IMR-90 (cell line): ENCODE measurements around the gene ZNF467. TPM values are rescaled to one million over a fixed set of nuclear protein-coding genes. Genes with fewer than 3 reads are reported as not detected.

ENCODE experiments used
- ATAC-seq: fragments of 200-7000 bp; cut with Tn5 transposase; 2 replicates; pipeline ENCODE4 v1.9.1; 2020; ENCODE audit warnings: low read depth, mild to moderate bottlenecking, moderate library complexity
- BruUV-seq: library from RNA; stranded (reverse); fragments of 400-500 nt; replicated peaks from 2 replicates; lab custom pipeline; 2021; lab: Mats Ljungman, UMichigan
- CTCF ChIA-PET: fragments of 300-600 bp; formaldehyde crosslinking; extraction: SDS; loops from one replicate; lab custom pipeline; 2021; ENCODE audit warnings: antibody characterized with exemption; lab: Yijun Ruan, JAX
- POLR2A ChIA-PET: fragments of 300-600 bp; sonication (Branson Sonifier 250); formaldehyde crosslinking; loops from one replicate; lab custom pipeline; 2022; ENCODE audit warnings: antibody characterized with exemption; ENCODE audit not compliant: unreplicated experiment; lab: Charles Lee
- DNase-seq: peaks from one replicate; pipeline ENCODE4 v3.0.0; 2013
- H2AFZ ChIP-seq: replicated peaks from 2 replicates; pipeline ENCODE3; 2013; ENCODE audit warnings: low read length, mild to moderate bottlenecking; ENCODE audit not compliant: poor library complexity
- H2AK5ac ChIP-seq: 2 replicates; pipeline ENCODE4 v1.6.1; 2013; ENCODE audit warnings: low read depth, low read length, inconsistent platforms
- H2AK9ac ChIP-seq: replicated peaks from 2 replicates; pipeline ENCODE3; 2013; ENCODE audit warnings: mild to moderate bottlenecking, low read depth, low read length, moderate library complexity; ENCODE audit not compliant: poor library complexity
- H2BK120ac ChIP-seq: 2 replicates; pipeline ENCODE4 v1.6.1; 2013; ENCODE audit warnings: low read depth, low read length, inconsistent platforms
- H2BK15ac ChIP-seq: 3 replicates; pipeline ENCODE4 v1.6.1; 2013; ENCODE audit warnings: low read depth, low read length, inconsistent platforms
- H2BK20ac ChIP-seq: 2 replicates; pipeline ENCODE4 v1.6.1; 2013; ENCODE audit warnings: low read depth, mild to moderate bottlenecking, inconsistent platforms, low read length, moderate library complexity
- H2BK5ac ChIP-seq: 2 replicates; pipeline ENCODE4 v1.6.1; 2013; ENCODE audit warnings: mild to moderate bottlenecking, low read depth, low read length, inconsistent platforms; ENCODE audit not compliant: poor library complexity, severe bottlenecking
- H3K14ac ChIP-seq: replicated peaks from 2 replicates; pipeline ENCODE4 v1.6.1; 2013; ENCODE audit warnings: low read depth, low read length, inconsistent platforms
- H3K18ac ChIP-seq: 2 replicates; pipeline ENCODE4 v1.6.1; 2013; ENCODE audit warnings: low read depth, low read length, control low read depth
- H3K23ac ChIP-seq: 2 replicates; pipeline ENCODE4 v1.6.1; 2013; ENCODE audit warnings: low read depth, low read length, inconsistent platforms
- H3K27ac ChIP-seq: 2 replicates; pipeline ENCODE4 v1.5.1; 2013; ENCODE audit warnings: mild to moderate bottlenecking, control low read depth, low read length; ENCODE audit not compliant: insufficient read depth
- H3K27me3 ChIP-seq: 2 replicates; pipeline ENCODE4 v1.6.1; 2013; ENCODE audit warnings: low read length; ENCODE audit not compliant: control insufficient read depth, insufficient read depth
- H3K36me3 ChIP-seq: 2 replicates; pipeline ENCODE4 v1.6.1; 2013; ENCODE audit warnings: low read length, mixed read lengths; ENCODE audit not compliant: control insufficient read depth, insufficient read depth
- H3K4ac ChIP-seq: 2 replicates; pipeline ENCODE4 v1.6.1; 2013; ENCODE audit warnings: low read depth, low read length, inconsistent platforms
- H3K4me1 ChIP-seq: 2 replicates; pipeline ENCODE4 v1.6.1; 2013; ENCODE audit warnings: low read length, mixed read lengths; ENCODE audit not compliant: control insufficient read depth, insufficient read depth
- H3K4me2 ChIP-seq: 2 replicates; pipeline ENCODE4 v1.6.1; 2013; ENCODE audit warnings: low read depth, mild to moderate bottlenecking, control low read depth, low read length, moderate library complexity
- H3K4me3 ChIP-seq: 2 replicates; pipeline ENCODE4 v1.5.1; 2013; ENCODE audit warnings: low read depth, mild to moderate bottlenecking, control low read depth, low read length, moderate library complexity; ENCODE audit not compliant: insufficient read depth
- H3K56ac ChIP-seq: 2 replicates; pipeline ENCODE4 v1.6.1; 2013; ENCODE audit warnings: low read length, inconsistent platforms; ENCODE audit not compliant: insufficient read depth; ENCODE audit errors: extremely low read depth
- H3K79me1 ChIP-seq, 2 experiments: 2 replicates each; pipeline ENCODE4 v1.6.1; 2013; ENCODE audit warnings: low read length in 2 of 2, inconsistent platforms in 1 of 2, low read depth in 1 of 2
- H3K9ac ChIP-seq: 2 replicates; pipeline ENCODE4 v1.6.1; 2013; ENCODE audit warnings: low read depth, low read length, control low read depth
- H3K9me1 ChIP-seq: 2 replicates; pipeline ENCODE4 v1.6.1; 2013; ENCODE audit warnings: low read length, inconsistent platforms; ENCODE audit not compliant: insufficient read depth
- H3K9me3 ChIP-seq: 2 replicates; pipeline ENCODE4 v1.6.1; 2013; ENCODE audit warnings: low read length; ENCODE audit not compliant: control insufficient read depth, insufficient read depth
- H4K20me1 ChIP-seq: 2 replicates; pipeline ENCODE4 v1.6.1; 2013; ENCODE audit warnings: low read length, inconsistent platforms; ENCODE audit not compliant: insufficient read depth
- H4K5ac ChIP-seq: 2 replicates; pipeline ENCODE4 v1.6.1; 2013; ENCODE audit warnings: mild to moderate bottlenecking, low read depth, low read length, control low read depth
- H4K8ac ChIP-seq, 2 experiments: 2 replicates each; pipeline ENCODE4 v1.6.1; 2013; ENCODE audit warnings: low read depth in 2 of 2, low read length in 2 of 2, control low read depth in 1 of 2, inconsistent platforms in 1 of 2
- H4K91ac ChIP-seq: 2 replicates; pipeline ENCODE4 v1.6.1; 2013; ENCODE audit warnings: low read depth, low read length, inconsistent platforms; ENCODE audit not compliant: insufficient read depth
- CHD1 ChIP-seq: IDR thresholded peaks from 2 replicates; pipeline ENCODE4 v1.6.1; 2012; ENCODE audit warnings: low read depth, low read length, improper control_type of control experiment
- ELK1 ChIP-seq: fragments of 150-350 bp; IDR thresholded peaks from 2 replicates; pipeline ENCODE4 v1.6.1; 2016; ENCODE audit warnings: low read depth, mild to moderate bottlenecking, low read length, moderate library complexity, borderline replicate concordance
- MAZ ChIP-seq: IDR thresholded peaks from 2 replicates; pipeline ENCODE4 v1.6.1; 2012; ENCODE audit warnings: low read depth, mild to moderate bottlenecking, low read length, improper control_type of control experiment, moderate library complexity, borderline replicate concordance
- WGBS, 2 experiments: methylation state at CpG; one replicate each; pipeline versions ENCODE4 v1.1.5 to v1.1.7; 2013; ENCODE audit warnings: missing lambda C conversion rate in 2 of 2; ENCODE audit not compliant: insufficient read length in 1 of 2; ENCODE audit errors: extremely low coverage in 2 of 2; 5-methylcytosine and 5-hydroxymethylcytosine counted together
- dilution Hi-C: fragments of 300-500 bp; cut with HindIII; formaldehyde crosslinking; loops from one replicate; pipeline ENCODE4 v1.14.3; 2018; ENCODE audit warnings: low sequenced_read_pairs; ENCODE audit not compliant: unreplicated experiment
- in situ Hi-C: fragments of 300-500 bp; cut with MboI; formaldehyde crosslinking; loops from 3 replicates; pipeline ENCODE4 v1.14.3; 2019; ENCODE audit warnings: low sequenced_read_pairs, inconsistent platforms, mixed read lengths
- intact Hi-C: fragments of 100-400 bp; cut with micrococcal nuclease; formaldehyde crosslinking; loops from 2 replicates; pipeline ENCODE4 v1.10.0; 2022
- polyA plus RNA-seq, 3 experiments: library from polyadenylated mRNA; depleted of rRNA; stranded (reverse); fragments of >200 nt; gene quantifications; 2 replicates each; pipeline ENCODE4 v1.2.3, GENCODE V29; 2012; ENCODE audit warnings: low replicate concordance in 1 of 3
- total RNA-seq: library from RNA; depleted of rRNA; stranded (reverse); fragments of >200 nt; gene quantifications from 2 replicates; pipeline ENCODE4 v1.2.3, GENCODE V29; 2012

The ZNF467 gene
- total and polyA plus RNA-seq, 2 of the 4 experiments (the other 2 are of a cell fraction) = 0.67 TPM; not detected in 1

- H3K79me1 ChIP-seq = no peaks in the 10 kb centered on the region
- no peak overlapping the region for H2BK20ac ChIP-seq
- ATAC-seq (no peak), DNase-seq (no peak)
- no TSS peak for BruUV-seq
- H3K4me2 ChIP-seq = no peak overlapping the region
- CTCF ChIA-PET = no interaction called here
- 47% methylated on average over 7 of the region's 23 CpGs; no CpG with 5 or more reads in 1 of the 2 experiments for WGBS, 2 experiments
- in situ Hi-C loops (no loop called here), dilution Hi-C loops (no loop called here), intact Hi-C loops (no loop called here)
- no peak overlapping the region for H2BK5ac ChIP-seq
- H3K27ac ChIP-seq = no peak overlapping the region
- H2BK120ac ChIP-seq = no peak overlapping the region
- POLR2A ChIA-PET = no interaction called here
- no peak overlapping the region for H4K8ac ChIP-seq
- no peak overlapping the region for H3K4ac ChIP-seq
- H3K9me3 ChIP-seq = no peaks in the 10 kb centered on the region
- H3K18ac ChIP-seq = no peak overlapping the region
- H4K5ac ChIP-seq = no peak overlapping the region
- H3K27me3 ChIP-seq = peaks cover 16% of the 10 kb centered on the region; the same call in 1 of the 2 replicates
- no peak overlapping the region for H3K14ac ChIP-seq
- H4K91ac ChIP-seq = no peak overlapping the region
- H3K4me1 ChIP-seq = no peaks in the 10 kb centered on the region
- no peak overlapping the region for H2AK5ac ChIP-seq
- H3K23ac ChIP-seq = no peak overlapping the region
- no peaks in the 10 kb centered on the region for H3K9me1 ChIP-seq
- no peak overlapping the region for H2BK15ac ChIP-seq
- H3K9ac ChIP-seq = no peak overlapping the region
- no peak overlapping the region for H2AFZ ChIP-seq
- TF ChIP-seq MAZ (no peak), ELK1 (no peak), CHD1 (no peak)
- no peak overlapping the region for H2AK9ac ChIP-seq
- H3K36me3 ChIP-seq = no peaks in the 10 kb centered on the region
- H3K4me3 ChIP-seq = no peak overlapping the region
- H4K20me1 ChIP-seq = no peaks in the 10 kb centered on the region
- H3K56ac ChIP-seq = no peak overlapping the region
These were observed 44.6 kb upstream of the ZNF467 start for GRCh38 chr7:149817836-149818535.
